Upper lobe of right lung (tissue), 1 donor: Measurements from ENCODE around the gene RNU5B-1. TPM values are rescaled to one million over a fixed set of nuclear protein-coding genes. Genes with fewer than 3 reads are reported as not detected.

Experiments
- ATAC-seq: fragments of 200-7000 bp; cut with Tn5 transposase; one replicate; pipeline ENCODE4 v1.9.1; 2020; ENCODE audit warnings: mild to moderate bottlenecking, moderate library complexity
- DNase-seq: peaks from one replicate; pipeline ENCODE4 v3.0.0-alpha.2; 2020
- H3K27ac ChIP-seq: fragments of 200-600 bp; one replicate; pipeline ENCODE4 v1.8.0; 2022
- H3K27me3 ChIP-seq: fragments of 200-600 bp; one replicate; pipeline ENCODE4 v1.8.0; 2022; ENCODE audit warnings: mild to moderate bottlenecking
- H3K36me3 ChIP-seq: fragments of 200-600 bp; one replicate; pipeline ENCODE4 v1.8.0; 2022
- H3K4me1 ChIP-seq: fragments of 200-600 bp; one replicate; pipeline ENCODE4 v1.8.0; 2022
- H3K4me3 ChIP-seq: fragments of 200-600 bp; one replicate; pipeline ENCODE4 v1.8.0; 2022; ENCODE audit warnings: mild to moderate bottlenecking
- H3K9me3 ChIP-seq: fragments of 200-600 bp; one replicate; pipeline ENCODE4 v1.8.0; 2022
- intact Hi-C: fragments of 100-400 bp; cut with DNase I; formaldehyde crosslinking; loops from one replicate; pipeline ENCODE4 v1.11.0; 2022
- long read RNA-seq: library from polyadenylated mRNA; unstranded; transcript quantifications from one replicate; pipeline ENCODE4 v2.0.0, GENCODE V29; 2021
- total RNA-seq: library from RNA; stranded (reverse); fragmentation: NEBNext Ultra II Directional; extraction: Animal tissue kit (Norgen Biotek cat#: 25700); gene quantifications from one replicate; pipeline ENCODE4 v1.2.1, GENCODE V29; 2021
- TF ChIP-seq, protein P1 (sequence below): fragments of 200-600 bp; IDR thresholded peaks from one replicate; pipeline ENCODE4 v1.8.0; 2022; ENCODE audit warnings: antibody characterized with exemption
- donor health status: DM: no; HTN: yes; CAD: no; lungs with severe emphysema.

Gene RNU5B-1
- total RNA-seq, result 21.6 TPM
- long read RNA-seq, result 0 reads

- Histone ChIP-seq H3K4me3 (peak within 1 kb of the TSS; percentile 69), H3K36me3 (no peaks in the 10 kb centered on the region), H3K27ac (peak within 1 kb of the TSS; percentile 96), H3K27me3 (no peaks in the 10 kb centered on the region), H3K9me3 (no peaks in the 10 kb centered on the region), H3K4me1 (peaks cover 13% of the 10 kb centered on the region)
- intact Hi-C loops, result loop anchor here (10.0 kb wide), 1 partner anchor 120 kb away; the partner anchor contains the start of gene CLPX
- DNase-seq (peak; percentile 75), ATAC-seq (peak; percentile 93)
- TF ChIP-seq, protein P1, sequence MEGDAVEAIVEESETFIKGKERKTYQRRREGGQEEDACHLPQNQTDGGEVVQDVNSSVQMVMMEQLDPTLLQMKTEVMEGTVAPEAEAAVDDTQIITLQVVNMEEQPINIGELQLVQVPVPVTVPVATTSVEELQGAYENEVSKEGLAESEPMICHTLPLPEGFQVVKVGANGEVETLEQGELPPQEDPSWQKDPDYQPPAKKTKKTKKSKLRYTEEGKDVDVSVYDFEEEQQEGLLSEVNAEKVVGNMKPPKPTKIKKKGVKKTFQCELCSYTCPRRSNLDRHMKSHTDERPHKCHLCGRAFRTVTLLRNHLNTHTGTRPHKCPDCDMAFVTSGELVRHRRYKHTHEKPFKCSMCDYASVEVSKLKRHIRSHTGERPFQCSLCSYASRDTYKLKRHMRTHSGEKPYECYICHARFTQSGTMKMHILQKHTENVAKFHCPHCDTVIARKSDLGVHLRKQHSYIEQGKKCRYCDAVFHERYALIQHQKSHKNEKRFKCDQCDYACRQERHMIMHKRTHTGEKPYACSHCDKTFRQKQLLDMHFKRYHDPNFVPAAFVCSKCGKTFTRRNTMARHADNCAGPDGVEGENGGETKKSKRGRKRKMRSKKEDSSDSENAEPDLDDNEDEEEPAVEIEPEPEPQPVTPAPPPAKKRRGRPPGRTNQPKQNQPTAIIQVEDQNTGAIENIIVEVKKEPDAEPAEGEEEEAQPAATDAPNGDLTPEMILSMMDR, result peak; percentile 86
Observed at GRCh38 chr15:65304381-65305149, at the start of gene RNU5B-1. Gene RNU5B-1, plus strand, starts transcription at chr15:65304677.

- TF ChIP-seq, protein P1, result no peak
Observed at GRCh38 chr15:65254758-65255157, 49.7 kb upstream of the RNU5B-1 start.

DNA sequence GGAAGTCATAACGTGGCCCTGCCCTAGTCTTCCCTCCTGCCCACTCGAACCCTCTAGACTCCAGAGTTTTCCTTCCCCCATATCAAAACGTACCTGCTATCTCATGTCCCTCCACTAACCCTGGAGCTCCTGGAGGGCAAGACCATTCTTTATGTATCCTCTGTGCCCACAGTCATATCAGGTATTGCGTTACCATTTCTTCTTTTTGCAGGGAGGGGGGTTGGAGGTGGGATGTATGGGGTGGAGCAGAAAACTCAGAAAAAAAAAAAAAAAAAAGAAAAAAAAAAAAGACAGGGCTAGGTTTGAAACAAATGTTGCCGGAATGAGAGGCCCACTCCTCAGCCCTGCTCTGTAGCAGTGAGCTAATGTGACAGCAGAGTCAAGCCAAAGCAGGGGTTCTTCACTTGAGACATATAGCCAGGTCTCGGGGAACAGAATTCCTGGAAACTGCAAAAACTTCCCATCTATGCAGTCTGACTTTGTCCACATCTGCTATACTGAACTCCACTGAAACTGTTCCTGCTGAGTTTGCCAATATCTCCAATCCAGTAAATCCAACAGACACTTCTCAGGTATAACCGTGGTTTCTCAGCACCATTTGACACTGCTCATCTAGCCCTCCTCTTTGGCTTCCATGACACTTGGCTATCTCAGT lies 48.9 kb upstream of the RNU5B-1 start:
- Histone ChIP-seq H3K4me1 (peaks cover 23% of the 10 kb centered on the region), H3K27me3 (no peaks in the 10 kb centered on the region), H3K36me3 (peaks cover 25% of the 10 kb centered on the region), H3K9me3 (no peaks in the 10 kb centered on the region), H3K4me3 (no peak overlapping the region), H3K27ac (no peak overlapping the region)
- no peak for DNase-seq
- TF ChIP-seq, protein P1, result no peak
- no peak for ATAC-seq
- intact Hi-C loops, result no loop called here

More at GRCh38 chr15:65254758-65255157, 49.7 kb upstream of the RNU5B-1 start:
- H3K27me3 ChIP-seq, result no peaks in the 10 kb centered on the region
- ATAC-seq (no peak), DNase-seq (no peak)
- H3K4me3 ChIP-seq, result no peak overlapping the region
- no peaks in the 10 kb centered on the region for H3K9me3 ChIP-seq
- intact Hi-C loops, result no loop called here
- peaks cover 18% of the 10 kb centered on the region for H3K36me3 ChIP-seq
- peaks cover 20% of the 10 kb centered on the region for H3K4me1 ChIP-seq
- no peak overlapping the region for H3K27ac ChIP-seq

- H3K4me1 ChIP-seq, result peaks cover 23% of the 10 kb centered on the region
- TF ChIP-seq, protein P1, result no peak
- DNase-seq, result no peak
- no peaks in the 10 kb centered on the region for H3K9me3 ChIP-seq
- no peaks in the 10 kb centered on the region for H3K27me3 ChIP-seq
- peak overlapping the region; percentile 67 for H3K27ac ChIP-seq
- H3K36me3 ChIP-seq, result peaks cover 47% of the 10 kb centered on the region
- ATAC-seq, result peak; percentile 24
- no peak overlapping the region for H3K4me3 ChIP-seq
- intact Hi-C loops, result no loop called here
Observed at GRCh38 chr15:65258375-65259262, 45.9 kb upstream of the RNU5B-1 start.

GRCh38 chr15:65259367-65259797 lies 45.1 kb upstream of the RNU5B-1 start:
- Histone ChIP-seq H3K27ac (peak overlapping the region; percentile 53), H3K36me3 (peaks cover 47% of the 10 kb centered on the region), H3K27me3 (no peaks in the 10 kb centered on the region), H3K4me1 (peaks cover 23% of the 10 kb centered on the region), H3K4me3 (no peak overlapping the region), H3K9me3 (no peaks in the 10 kb centered on the region)
- TF ChIP-seq, protein P1, result no peak
- ATAC-seq (no peak), DNase-seq (no peak)
- intact Hi-C loops, result no loop called here
